ENCODE measurements around the gene DCANP1. TPM values are rescaled to one million over a fixed set of nuclear protein-coding genes. Genes with fewer than 3 reads are reported as not detected.

Gene DCANP1
- total RNA-seq, 5 donors from 2014 or later (not counting 1 experiment from before 2014, with no cell fraction given): not detected

GRCh38 chr5:135481387-135481786 lies 34.2 kb upstream of the DCANP1 start:
- no peak overlapping the region for H3K4me3 ChIP-seq (ENCODE audit: control insufficient read depth in 1 of 2, extremely low read depth in 1 of 2, low read length in 1 of 2)
- H3K4me1 ChIP-seq (ENCODE audit: control insufficient read depth in 1 of 2, extremely low read depth in 1 of 2, insufficient read depth in 2 of 2, low read length in 2 of 2): no peaks in the 10 kb centered on the region
- no peaks in the 10 kb centered on the region for H3K9me3 ChIP-seq
- ChIA-PET CTCF (no interaction called here), POLR2A (no interaction called here)
- no peaks in the 10 kb centered on the region for H3K36me3 ChIP-seq (ENCODE audit: control insufficient read depth in 2 of 2, extremely low read depth in 1 of 2, insufficient read depth in 1 of 2, low read length in 1 of 2)
- Mint-ChIP-seq H3K36me3 (no peaks in the 10 kb centered on the region), H3K4me1 (no peaks in the 10 kb centered on the region), H3K27ac (no peak overlapping the region), H3K4me3 (no peak overlapping the region), H3K9me3 (no peaks in the 10 kb centered on the region), H3K27me3 (peaks cover 18 to 34% of the 10 kb centered on the region in 2 donors)
- ATAC-seq (replicated peaks in 1 of 4) (no peak), DNase-seq (no peak)
- 17% methylated on average over 5 of the region's 5 CpGs for WGBS (ENCODE audit: insufficient coverage)
- H3K27me3 ChIP-seq (replicated peaks in 1 of 2; ENCODE audit: control insufficient read depth in 2 of 2, extremely low read depth in 1 of 2, insufficient read depth in 2 of 2, low read length in 1 of 2): peaks cover 0 to 43% of the 10 kb centered on the region in 2 experiments
- H3K27ac ChIP-seq (ENCODE audit: low read length): no peak overlapping the region

GRCh38 chr5:135480511-135480910 lies 33.4 kb upstream of the DCANP1 start:
- no peak for DNase-seq
- Mint-ChIP-seq H3K4me3 (no peak overlapping the region), H3K9me3 (no peaks in the 10 kb centered on the region), H3K27ac (no peak overlapping the region), H3K4me1 (no peaks in the 10 kb centered on the region), H3K27me3 (peaks cover 12 to 26% of the 10 kb centered on the region in 2 donors), H3K36me3 (no peaks in the 10 kb centered on the region)
- no peak overlapping the region for H3K27ac ChIP-seq (ENCODE audit: low read length)
- ChIA-PET POLR2A (no interaction called here), CTCF (no interaction called here)
- H3K4me1 ChIP-seq (ENCODE audit: control insufficient read depth in 1 of 2, extremely low read depth in 1 of 2, insufficient read depth in 2 of 2, low read length in 2 of 2): no peaks in the 10 kb centered on the region
- no peak overlapping the region for H3K4me3 ChIP-seq (ENCODE audit: control insufficient read depth in 1 of 2, extremely low read depth in 1 of 2, low read length in 1 of 2)
- H3K27me3 ChIP-seq (replicated peaks in 1 of 2; ENCODE audit: control insufficient read depth in 2 of 2, extremely low read depth in 1 of 2, insufficient read depth in 2 of 2, low read length in 1 of 2): peaks cover 0 to 38% of the 10 kb centered on the region in 2 experiments
- H3K36me3 ChIP-seq (ENCODE audit: control insufficient read depth in 2 of 2, extremely low read depth in 1 of 2, insufficient read depth in 1 of 2, low read length in 1 of 2): no peaks in the 10 kb centered on the region
- no peak for ATAC-seq (replicated peaks in 1 of 4)
- 94% methylated on average over 3 of the region's 5 CpGs for WGBS (ENCODE audit: insufficient coverage)
- no peaks in the 10 kb centered on the region for H3K9me3 ChIP-seq

GRCh38 chr5:135478938-135479337 lies 31.8 kb upstream of the DCANP1 start:
- Histone ChIP-seq H3K27ac (ENCODE audit: low read length) (no peak overlapping the region), H3K4me3 (ENCODE audit: control insufficient read depth in 1 of 2, extremely low read depth in 1 of 2, low read length in 1 of 2) (no peak overlapping the region), H3K4me1 (ENCODE audit: control insufficient read depth in 1 of 2, extremely low read depth in 1 of 2, insufficient read depth in 2 of 2, low read length in 2 of 2) (no peaks in the 10 kb centered on the region), H3K36me3 (ENCODE audit: control insufficient read depth in 2 of 2, extremely low read depth in 1 of 2, insufficient read depth in 1 of 2, low read length in 1 of 2) (no peaks in the 10 kb centered on the region), H3K9me3 (no peaks in the 10 kb centered on the region), H3K27me3 (replicated peaks in 1 of 2; ENCODE audit: control insufficient read depth in 2 of 2, extremely low read depth in 1 of 2, insufficient read depth in 2 of 2, low read length in 1 of 2) (peaks cover 0 to 37% of the 10 kb centered on the region in 2 experiments)
- 80% methylated on average over 3 of the region's 4 CpGs for WGBS (ENCODE audit: insufficient coverage)
- H3K27me3 Mint-ChIP-seq: peaks cover 10 to 18% of the 10 kb centered on the region in 2 donors
- DNase-seq (no peak), ATAC-seq (replicated peaks in 1 of 4) (no peak)
- H3K36me3 Mint-ChIP-seq: no peaks in the 10 kb centered on the region
- ChIA-PET CTCF (interaction anchor here (0.8 to 1.5 kb wide), 2 partner anchors 21 to 73 kb away, joined by 3 read pairs; no protein-coding TSS in a partner anchor), POLR2A (no interaction called here)
- no peak overlapping the region for H3K27ac Mint-ChIP-seq
- H3K9me3 Mint-ChIP-seq: no peaks in the 10 kb centered on the region
- H3K4me3 Mint-ChIP-seq: no peak overlapping the region
- no peaks in the 10 kb centered on the region for H3K4me1 Mint-ChIP-seq

GRCh38 chr5:135477613-135478066 lies 30.5 kb upstream of the DCANP1 start:
- Histone ChIP-seq H3K9me3 (no peaks in the 10 kb centered on the region), H3K27me3 (replicated peaks in 1 of 2; ENCODE audit: control insufficient read depth in 2 of 2, extremely low read depth in 1 of 2, insufficient read depth in 2 of 2, low read length in 1 of 2) (peaks cover 3 to 35% of the 10 kb centered on the region in 2 experiments), H3K27ac (ENCODE audit: low read length) (no peak overlapping the region), H3K4me3 (ENCODE audit: control insufficient read depth in 1 of 2, extremely low read depth in 1 of 2, low read length in 1 of 2) (no peak overlapping the region), H3K36me3 (ENCODE audit: control insufficient read depth in 2 of 2, extremely low read depth in 1 of 2, insufficient read depth in 1 of 2, low read length in 1 of 2) (no peaks in the 10 kb centered on the region), H3K4me1 (ENCODE audit: control insufficient read depth in 1 of 2, extremely low read depth in 1 of 2, insufficient read depth in 2 of 2, low read length in 2 of 2) (no peaks in the 10 kb centered on the region)
- ATAC-seq (replicated peaks in 1 of 4) (no peak), DNase-seq (no peak)
- CTCF ChIA-PET: no interaction called here
- H3K27ac Mint-ChIP-seq: no peak overlapping the region
- peaks cover 10 to 16% of the 10 kb centered on the region in 2 donors for H3K27me3 Mint-ChIP-seq
- 74% methylated on average over 11 of the region's 14 CpGs for WGBS (ENCODE audit: insufficient coverage)
- no peaks in the 10 kb centered on the region for H3K36me3 Mint-ChIP-seq
- no peaks in the 10 kb centered on the region for H3K4me1 Mint-ChIP-seq
- POLR2A ChIA-PET: no interaction called here
- no peaks in the 10 kb centered on the region for H3K9me3 Mint-ChIP-seq
- H3K4me3 Mint-ChIP-seq: no peak overlapping the region

- H3K36me3 Mint-ChIP-seq: no peaks in the 10 kb centered on the region
- H3K4me3 Mint-ChIP-seq: no peak overlapping the region
- H3K27me3 ChIP-seq (replicated peaks in 1 of 2; ENCODE audit: control insufficient read depth in 2 of 2, extremely low read depth in 1 of 2, insufficient read depth in 2 of 2, low read length in 1 of 2): peaks cover 3 to 31% of the 10 kb centered on the region in 2 experiments
- CTCF ChIA-PET: no interaction called here
- no peaks in the 10 kb centered on the region for H3K4me1 Mint-ChIP-seq
- H3K27ac ChIP-seq (ENCODE audit: low read length): no peak overlapping the region
- no peaks in the 10 kb centered on the region for H3K36me3 ChIP-seq (ENCODE audit: control insufficient read depth in 2 of 2, extremely low read depth in 1 of 2, insufficient read depth in 1 of 2, low read length in 1 of 2)
- WGBS (ENCODE audit: insufficient coverage): 46% methylated on average over 9 of the region's 24 CpGs
- H3K4me3 ChIP-seq (ENCODE audit: control insufficient read depth in 1 of 2, extremely low read depth in 1 of 2, low read length in 1 of 2): no peak overlapping the region
- DNase-seq (peak in 1 of 35 experiments; percentile 5), ATAC-seq (replicated peaks in 1 of 4) (no peak)
- POLR2A ChIA-PET: no interaction called here
- H3K9me3 ChIP-seq: no peaks in the 10 kb centered on the region
- H3K27me3 Mint-ChIP-seq: peaks cover 10 to 16% of the 10 kb centered on the region in 2 donors
- H3K9me3 Mint-ChIP-seq: no peaks in the 10 kb centered on the region
- no peak overlapping the region for H3K27ac Mint-ChIP-seq
- H3K4me1 ChIP-seq (ENCODE audit: control insufficient read depth in 1 of 2, extremely low read depth in 1 of 2, insufficient read depth in 2 of 2, low read length in 2 of 2): no peaks in the 10 kb centered on the region
Measured at GRCh38 chr5:135476615-135477581, 29.8 kb upstream of the DCANP1 start.

- H3K27me3 ChIP-seq (replicated peaks in 1 of 2; ENCODE audit: control insufficient read depth in 2 of 2, extremely low read depth in 1 of 2, insufficient read depth in 2 of 2, low read length in 1 of 2): peaks cover 8 to 20% of the 10 kb centered on the region in 2 experiments
- ChIA-PET CTCF (no interaction called here), POLR2A (no interaction called here)
- no peak overlapping the region for H3K4me3 ChIP-seq (ENCODE audit: control insufficient read depth in 1 of 2, extremely low read depth in 1 of 2, low read length in 1 of 2)
- no peaks in the 10 kb centered on the region for H3K4me1 ChIP-seq (ENCODE audit: control insufficient read depth in 1 of 2, extremely low read depth in 1 of 2, insufficient read depth in 2 of 2, low read length in 2 of 2)
- no peaks in the 10 kb centered on the region for H3K9me3 ChIP-seq
- DNase-seq (no peak), ATAC-seq (replicated peaks in 1 of 4) (no peak)
- H3K9me3 Mint-ChIP-seq: no peaks in the 10 kb centered on the region
- H3K27me3 Mint-ChIP-seq: peaks cover 7 to 11% of the 10 kb centered on the region in 2 donors
- no peaks in the 10 kb centered on the region for H3K4me1 Mint-ChIP-seq
- 83% methylated on average over 9 of the region's 12 CpGs for WGBS (ENCODE audit: insufficient coverage)
- H3K36me3 ChIP-seq (ENCODE audit: control insufficient read depth in 2 of 2, extremely low read depth in 1 of 2, insufficient read depth in 1 of 2, low read length in 1 of 2): no peaks in the 10 kb centered on the region
- H3K4me3 Mint-ChIP-seq: no peak overlapping the region
- no peaks in the 10 kb centered on the region for H3K36me3 Mint-ChIP-seq
- no peak overlapping the region for H3K27ac ChIP-seq (ENCODE audit: low read length)
- H3K27ac Mint-ChIP-seq: no peak overlapping the region
Measured at GRCh38 chr5:135473956-135474670, 27.0 kb upstream of the DCANP1 start.

Measured in T-cell (primary cell).